Measurements from ENCODE around the gene TUBAL3. TPM values are rescaled to one million over a fixed set of nuclear protein-coding genes. Genes with fewer than 3 reads are reported as not detected.

TUBAL3 gene
- total RNA-seq, 1 experiment from 2014 or later, result 0.15 TPM

DNA sequence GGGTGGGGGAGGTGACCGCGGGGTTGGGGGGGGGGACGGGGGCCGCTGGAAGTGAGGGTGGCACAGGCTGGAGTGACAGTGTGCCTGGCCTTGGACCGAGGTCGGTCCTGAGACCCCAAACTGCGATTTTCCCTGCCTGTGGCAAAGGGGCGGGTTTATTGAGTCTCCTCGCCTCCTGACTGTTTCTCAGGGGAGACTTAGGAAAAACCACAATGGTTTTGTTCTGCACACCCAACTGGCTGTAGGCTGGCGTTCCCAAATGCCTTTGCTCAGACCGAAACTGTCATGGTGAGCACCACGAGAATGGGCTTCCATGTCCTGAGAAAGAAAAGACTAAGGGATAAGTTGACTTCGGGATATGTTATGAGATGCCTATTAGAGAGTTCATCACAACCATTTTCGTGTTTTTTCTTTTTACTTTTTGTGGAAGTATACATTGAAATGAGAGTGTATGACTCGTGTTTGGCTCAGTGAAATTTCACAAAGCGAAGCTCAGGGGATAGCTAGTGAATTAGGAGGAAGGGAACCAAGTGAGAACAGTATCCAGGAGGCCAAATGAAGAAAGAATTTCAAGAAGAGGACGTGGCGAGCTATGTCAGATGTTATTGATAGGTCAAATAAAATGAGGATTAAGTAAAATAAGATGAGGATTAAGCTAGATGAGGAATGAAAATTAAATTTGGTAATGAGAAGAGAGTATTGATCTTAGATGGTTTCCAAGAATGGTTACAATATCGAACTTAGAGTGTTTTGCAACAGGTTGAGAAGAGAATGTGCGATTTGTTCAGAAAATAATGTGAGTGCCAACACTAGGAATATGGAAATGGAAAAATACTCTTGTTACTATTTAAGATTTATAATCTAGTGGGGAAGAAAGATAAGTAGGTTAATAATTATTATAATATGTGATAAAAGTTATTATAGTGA is 8.6 kb upstream of the TUBAL3 start:
- H3K9me3 Mint-ChIP-seq, result peaks cover 23% of the 10 kb centered on the region
- H3K27me3 Mint-ChIP-seq (ENCODE audit: low read depth), result no peaks in the 10 kb centered on the region
- ChIA-PET CTCF (no interaction called here), POLR2A (no interaction called here)
- no peak for DNase-seq (ENCODE audit: low spot score)
- no peak for ATAC-seq
- H3K4me3 Mint-ChIP-seq, result no peak overlapping the region
- H3K4me1 Mint-ChIP-seq, result peaks cover 6% of the 10 kb centered on the region; the same call in 1 of the 2 replicates
- peaks cover 6% of the 10 kb centered on the region; the same call in 1 of the 2 replicates for H3K36me3 Mint-ChIP-seq
- H3K27ac Mint-ChIP-seq, result no peak overlapping the region
- TF ChIP-seq TEAD1 (CRISPR knock-in tag; IDR thresholded peaks at IDR 0.05), result 0 out of 2 replicates have a peak, but pooled peaks have one; percentile 8
- TF ChIP-seq CREM (CRISPR knock-in tag; IDR thresholded peaks at IDR 0.05), result no peak

DNA sequence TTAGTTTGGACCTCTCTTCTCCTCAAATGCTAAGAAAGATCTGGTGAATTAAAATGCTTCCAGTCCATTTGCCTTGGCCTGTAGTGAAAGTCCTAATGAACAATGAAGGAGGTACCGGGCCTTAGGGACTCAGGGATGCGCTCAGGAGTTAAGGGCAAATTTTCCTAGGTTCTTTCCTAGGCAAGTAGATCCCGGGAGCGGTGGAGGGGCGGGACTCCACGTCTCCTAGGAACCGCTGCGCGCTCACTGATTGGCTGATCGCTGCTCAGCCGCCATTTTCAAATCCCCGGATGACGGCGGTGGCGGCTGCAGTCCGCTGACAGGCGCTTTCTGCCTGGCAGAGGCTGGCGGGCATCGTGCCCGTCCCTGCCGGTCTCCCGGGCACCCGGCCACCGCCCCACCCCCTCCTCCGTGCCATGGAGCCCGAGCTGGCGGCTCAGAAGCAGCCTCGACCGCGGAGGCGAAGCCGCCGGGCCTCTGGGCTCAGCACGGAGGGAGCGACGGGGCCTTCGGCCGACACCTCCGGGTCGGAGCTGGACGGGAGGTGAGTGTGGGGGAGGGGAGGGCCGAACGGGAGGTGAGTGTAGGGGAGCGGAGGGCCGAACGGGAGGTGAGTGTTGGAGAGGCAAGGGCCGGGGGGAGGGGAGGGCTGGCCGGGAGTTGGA is 7.8 kb upstream of the TUBAL3 start, which contains the start of gene NET1:
NET1 (plus strand) TSS at position 281 of the 665 bp plus-strand sequence; CDS start at position 417, 136 bp downstream.
- Mint-ChIP-seq H3K27ac (no peak within 1 kb of the TSS; the same call in 1 of the 2 replicates), H3K36me3 (peaks cover 11% of the 10 kb centered on the region), H3K4me1 (peaks cover 3% of the 10 kb centered on the region; the same call in 1 of the 2 replicates), H3K27me3 (ENCODE audit: low read depth) (no peaks in the 10 kb centered on the region), H3K4me3 (no peak within 1 kb of the TSS; the same call in none of the 2 replicates), H3K9me3 (peaks cover 27% of the 10 kb centered on the region)
- DNase-seq (ENCODE audit: low spot score) (peak; percentile 94), ATAC-seq (peak; percentile 92)
- ChIA-PET CTCF (no interaction called here), POLR2A (interaction anchor here (0.6 kb wide), 1 partner anchor 208 kb away, joined by 3 read pairs; no protein-coding TSS in a partner anchor)
- TF ChIP-seq, protein P1, sequence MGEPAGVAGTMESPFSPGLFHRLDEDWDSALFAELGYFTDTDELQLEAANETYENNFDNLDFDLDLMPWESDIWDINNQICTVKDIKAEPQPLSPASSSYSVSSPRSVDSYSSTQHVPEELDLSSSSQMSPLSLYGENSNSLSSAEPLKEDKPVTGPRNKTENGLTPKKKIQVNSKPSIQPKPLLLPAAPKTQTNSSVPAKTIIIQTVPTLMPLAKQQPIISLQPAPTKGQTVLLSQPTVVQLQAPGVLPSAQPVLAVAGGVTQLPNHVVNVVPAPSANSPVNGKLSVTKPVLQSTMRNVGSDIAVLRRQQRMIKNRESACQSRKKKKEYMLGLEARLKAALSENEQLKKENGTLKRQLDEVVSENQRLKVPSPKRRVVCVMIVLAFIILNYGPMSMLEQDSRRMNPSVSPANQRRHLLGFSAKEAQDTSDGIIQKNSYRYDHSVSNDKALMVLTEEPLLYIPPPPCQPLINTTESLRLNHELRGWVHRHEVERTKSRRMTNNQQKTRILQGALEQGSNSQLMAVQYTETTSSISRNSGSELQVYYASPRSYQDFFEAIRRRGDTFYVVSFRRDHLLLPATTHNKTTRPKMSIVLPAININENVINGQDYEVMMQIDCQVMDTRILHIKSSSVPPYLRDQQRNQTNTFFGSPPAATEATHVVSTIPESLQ (CRISPR knock-in tag; IDR thresholded peaks at IDR 0.05), result no peak
- TF ChIP-seq, protein P2, sequence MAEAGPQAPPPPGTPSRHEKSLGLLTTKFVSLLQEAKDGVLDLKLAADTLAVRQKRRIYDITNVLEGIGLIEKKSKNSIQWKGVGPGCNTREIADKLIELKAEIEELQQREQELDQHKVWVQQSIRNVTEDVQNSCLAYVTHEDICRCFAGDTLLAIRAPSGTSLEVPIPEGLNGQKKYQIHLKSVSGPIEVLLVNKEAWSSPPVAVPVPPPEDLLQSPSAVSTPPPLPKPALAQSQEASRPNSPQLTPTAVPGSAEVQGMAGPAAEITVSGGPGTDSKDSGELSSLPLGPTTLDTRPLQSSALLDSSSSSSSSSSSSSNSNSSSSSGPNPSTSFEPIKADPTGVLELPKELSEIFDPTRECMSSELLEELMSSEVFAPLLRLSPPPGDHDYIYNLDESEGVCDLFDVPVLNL (CRISPR knock-in tag; IDR thresholded peaks at IDR 0.05; ENCODE audit: borderline replicate concordance, low read depth), result peak; percentile 33; the same call in 1 of the 2 replicates
- 0 out of 2 replicates have a peak, but pooled peaks have one; percentile 67 for TF ChIP-seq KAT7 (CRISPR knock-in tag; IDR thresholded peaks at IDR 0.05; ENCODE audit: borderline replicate concordance)
- TF ChIP-seq, protein P3, sequence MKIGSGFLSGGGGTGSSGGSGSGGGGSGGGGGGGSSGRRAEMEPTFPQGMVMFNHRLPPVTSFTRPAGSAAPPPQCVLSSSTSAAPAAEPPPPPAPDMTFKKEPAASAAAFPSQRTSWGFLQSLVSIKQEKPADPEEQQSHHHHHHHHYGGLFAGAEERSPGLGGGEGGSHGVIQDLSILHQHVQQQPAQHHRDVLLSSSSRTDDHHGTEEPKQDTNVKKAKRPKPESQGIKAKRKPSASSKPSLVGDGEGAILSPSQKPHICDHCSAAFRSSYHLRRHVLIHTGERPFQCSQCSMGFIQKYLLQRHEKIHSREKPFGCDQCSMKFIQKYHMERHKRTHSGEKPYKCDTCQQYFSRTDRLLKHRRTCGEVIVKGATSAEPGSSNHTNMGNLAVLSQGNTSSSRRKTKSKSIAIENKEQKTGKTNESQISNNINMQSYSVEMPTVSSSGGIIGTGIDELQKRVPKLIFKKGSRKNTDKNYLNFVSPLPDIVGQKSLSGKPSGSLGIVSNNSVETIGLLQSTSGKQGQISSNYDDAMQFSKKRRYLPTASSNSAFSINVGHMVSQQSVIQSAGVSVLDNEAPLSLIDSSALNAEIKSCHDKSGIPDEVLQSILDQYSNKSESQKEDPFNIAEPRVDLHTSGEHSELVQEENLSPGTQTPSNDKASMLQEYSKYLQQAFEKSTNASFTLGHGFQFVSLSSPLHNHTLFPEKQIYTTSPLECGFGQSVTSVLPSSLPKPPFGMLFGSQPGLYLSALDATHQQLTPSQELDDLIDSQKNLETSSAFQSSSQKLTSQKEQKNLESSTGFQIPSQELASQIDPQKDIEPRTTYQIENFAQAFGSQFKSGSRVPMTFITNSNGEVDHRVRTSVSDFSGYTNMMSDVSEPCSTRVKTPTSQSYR (CRISPR knock-in tag; IDR thresholded peaks at IDR 0.05), result peak; percentile 85
- TF ChIP-seq, protein P4, sequence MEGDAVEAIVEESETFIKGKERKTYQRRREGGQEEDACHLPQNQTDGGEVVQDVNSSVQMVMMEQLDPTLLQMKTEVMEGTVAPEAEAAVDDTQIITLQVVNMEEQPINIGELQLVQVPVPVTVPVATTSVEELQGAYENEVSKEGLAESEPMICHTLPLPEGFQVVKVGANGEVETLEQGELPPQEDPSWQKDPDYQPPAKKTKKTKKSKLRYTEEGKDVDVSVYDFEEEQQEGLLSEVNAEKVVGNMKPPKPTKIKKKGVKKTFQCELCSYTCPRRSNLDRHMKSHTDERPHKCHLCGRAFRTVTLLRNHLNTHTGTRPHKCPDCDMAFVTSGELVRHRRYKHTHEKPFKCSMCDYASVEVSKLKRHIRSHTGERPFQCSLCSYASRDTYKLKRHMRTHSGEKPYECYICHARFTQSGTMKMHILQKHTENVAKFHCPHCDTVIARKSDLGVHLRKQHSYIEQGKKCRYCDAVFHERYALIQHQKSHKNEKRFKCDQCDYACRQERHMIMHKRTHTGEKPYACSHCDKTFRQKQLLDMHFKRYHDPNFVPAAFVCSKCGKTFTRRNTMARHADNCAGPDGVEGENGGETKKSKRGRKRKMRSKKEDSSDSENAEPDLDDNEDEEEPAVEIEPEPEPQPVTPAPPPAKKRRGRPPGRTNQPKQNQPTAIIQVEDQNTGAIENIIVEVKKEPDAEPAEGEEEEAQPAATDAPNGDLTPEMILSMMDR (IDR thresholded peaks at IDR 0.05), result no peak
- TF ChIP-seq MXD4 (CRISPR knock-in tag; IDR thresholded peaks at IDR 0.05; ENCODE audit: borderline replicate concordance), result no peak
- 0 out of 2 replicates have a peak, but pooled peaks have one; percentile 25 for TF ChIP-seq GABPB1 (CRISPR knock-in tag; IDR thresholded peaks at IDR 0.05)
- peak; percentile 25; the same call in 1 of the 2 replicates for TF ChIP-seq TEAD1 (CRISPR knock-in tag; IDR thresholded peaks at IDR 0.05)
- TF ChIP-seq, protein P5, sequence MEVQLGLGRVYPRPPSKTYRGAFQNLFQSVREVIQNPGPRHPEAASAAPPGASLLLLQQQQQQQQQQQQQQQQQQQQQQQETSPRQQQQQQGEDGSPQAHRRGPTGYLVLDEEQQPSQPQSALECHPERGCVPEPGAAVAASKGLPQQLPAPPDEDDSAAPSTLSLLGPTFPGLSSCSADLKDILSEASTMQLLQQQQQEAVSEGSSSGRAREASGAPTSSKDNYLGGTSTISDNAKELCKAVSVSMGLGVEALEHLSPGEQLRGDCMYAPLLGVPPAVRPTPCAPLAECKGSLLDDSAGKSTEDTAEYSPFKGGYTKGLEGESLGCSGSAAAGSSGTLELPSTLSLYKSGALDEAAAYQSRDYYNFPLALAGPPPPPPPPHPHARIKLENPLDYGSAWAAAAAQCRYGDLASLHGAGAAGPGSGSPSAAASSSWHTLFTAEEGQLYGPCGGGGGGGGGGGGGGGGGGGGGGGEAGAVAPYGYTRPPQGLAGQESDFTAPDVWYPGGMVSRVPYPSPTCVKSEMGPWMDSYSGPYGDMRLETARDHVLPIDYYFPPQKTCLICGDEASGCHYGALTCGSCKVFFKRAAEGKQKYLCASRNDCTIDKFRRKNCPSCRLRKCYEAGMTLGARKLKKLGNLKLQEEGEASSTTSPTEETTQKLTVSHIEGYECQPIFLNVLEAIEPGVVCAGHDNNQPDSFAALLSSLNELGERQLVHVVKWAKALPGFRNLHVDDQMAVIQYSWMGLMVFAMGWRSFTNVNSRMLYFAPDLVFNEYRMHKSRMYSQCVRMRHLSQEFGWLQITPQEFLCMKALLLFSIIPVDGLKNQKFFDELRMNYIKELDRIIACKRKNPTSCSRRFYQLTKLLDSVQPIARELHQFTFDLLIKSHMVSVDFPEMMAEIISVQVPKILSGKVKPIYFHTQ (CRISPR knock-in tag; IDR thresholded peaks at IDR 0.05), result no peak
- TF ChIP-seq, protein P6, sequence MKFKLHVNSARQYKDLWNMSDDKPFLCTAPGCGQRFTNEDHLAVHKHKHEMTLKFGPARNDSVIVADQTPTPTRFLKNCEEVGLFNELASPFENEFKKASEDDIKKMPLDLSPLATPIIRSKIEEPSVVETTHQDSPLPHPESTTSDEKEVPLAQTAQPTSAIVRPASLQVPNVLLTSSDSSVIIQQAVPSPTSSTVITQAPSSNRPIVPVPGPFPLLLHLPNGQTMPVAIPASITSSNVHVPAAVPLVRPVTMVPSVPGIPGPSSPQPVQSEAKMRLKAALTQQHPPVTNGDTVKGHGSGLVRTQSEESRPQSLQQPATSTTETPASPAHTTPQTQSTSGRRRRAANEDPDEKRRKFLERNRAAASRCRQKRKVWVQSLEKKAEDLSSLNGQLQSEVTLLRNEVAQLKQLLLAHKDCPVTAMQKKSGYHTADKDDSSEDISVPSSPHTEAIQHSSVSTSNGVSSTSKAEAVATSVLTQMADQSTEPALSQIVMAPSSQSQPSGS (CRISPR knock-in tag; IDR thresholded peaks at IDR 0.05; ENCODE audit: borderline replicate concordance, low read depth), result no peak
- TF ChIP-seq, protein P7, sequence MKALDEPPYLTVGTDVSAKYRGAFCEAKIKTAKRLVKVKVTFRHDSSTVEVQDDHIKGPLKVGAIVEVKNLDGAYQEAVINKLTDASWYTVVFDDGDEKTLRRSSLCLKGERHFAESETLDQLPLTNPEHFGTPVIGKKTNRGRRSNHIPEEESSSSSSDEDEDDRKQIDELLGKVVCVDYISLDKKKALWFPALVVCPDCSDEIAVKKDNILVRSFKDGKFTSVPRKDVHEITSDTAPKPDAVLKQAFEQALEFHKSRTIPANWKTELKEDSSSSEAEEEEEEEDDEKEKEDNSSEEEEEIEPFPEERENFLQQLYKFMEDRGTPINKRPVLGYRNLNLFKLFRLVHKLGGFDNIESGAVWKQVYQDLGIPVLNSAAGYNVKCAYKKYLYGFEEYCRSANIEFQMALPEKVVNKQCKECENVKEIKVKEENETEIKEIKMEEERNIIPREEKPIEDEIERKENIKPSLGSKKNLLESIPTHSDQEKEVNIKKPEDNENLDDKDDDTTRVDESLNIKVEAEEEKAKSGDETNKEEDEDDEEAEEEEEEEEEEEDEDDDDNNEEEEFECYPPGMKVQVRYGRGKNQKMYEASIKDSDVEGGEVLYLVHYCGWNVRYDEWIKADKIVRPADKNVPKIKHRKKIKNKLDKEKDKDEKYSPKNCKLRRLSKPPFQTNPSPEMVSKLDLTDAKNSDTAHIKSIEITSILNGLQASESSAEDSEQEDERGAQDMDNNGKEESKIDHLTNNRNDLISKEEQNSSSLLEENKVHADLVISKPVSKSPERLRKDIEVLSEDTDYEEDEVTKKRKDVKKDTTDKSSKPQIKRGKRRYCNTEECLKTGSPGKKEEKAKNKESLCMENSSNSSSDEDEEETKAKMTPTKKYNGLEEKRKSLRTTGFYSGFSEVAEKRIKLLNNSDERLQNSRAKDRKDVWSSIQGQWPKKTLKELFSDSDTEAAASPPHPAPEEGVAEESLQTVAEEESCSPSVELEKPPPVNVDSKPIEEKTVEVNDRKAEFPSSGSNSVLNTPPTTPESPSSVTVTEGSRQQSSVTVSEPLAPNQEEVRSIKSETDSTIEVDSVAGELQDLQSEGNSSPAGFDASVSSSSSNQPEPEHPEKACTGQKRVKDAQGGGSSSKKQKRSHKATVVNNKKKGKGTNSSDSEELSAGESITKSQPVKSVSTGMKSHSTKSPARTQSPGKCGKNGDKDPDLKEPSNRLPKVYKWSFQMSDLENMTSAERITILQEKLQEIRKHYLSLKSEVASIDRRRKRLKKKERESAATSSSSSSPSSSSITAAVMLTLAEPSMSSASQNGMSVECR (CRISPR knock-in tag; IDR thresholded peaks at IDR 0.05; ENCODE audit: borderline replicate concordance), result peak; percentile 82; the same call in 1 of the 2 replicates
- TF ChIP-seq ZNF232 (CRISPR knock-in tag; IDR thresholded peaks at IDR 0.05), result no peak

Data from WTC11 (cell line).